ENCODE measurements around the gene CFAP119. TPM values are rescaled to one million over a fixed set of nuclear protein-coding genes. Genes with fewer than 3 reads are reported as not detected.

CFAP119 gene
- total and polyA plus RNA-seq, 3 donors from 2014 or later, result 31.5 to 54.2 (median 43.3) TPM

- WGBS, 2 donors, result 86 to 87% methylated on average over 17 of the region's 17 CpGs
- intact Hi-C loops (cut with DNase I; ENCODE audit: low total_unique reads), result no loop called here
- DNase-seq, result no peak
- Histone ChIP-seq H3K4me3 (no peak overlapping the region), H3K4me1 (peaks cover 2% of the 10 kb centered on the region), H3K36me3 (ENCODE audit: low read depth, missing control alignments) (no peaks in the 10 kb centered on the region), H3K9me3 (no peaks in the 10 kb centered on the region), H3K27me3 (no peaks in the 10 kb centered on the region), H3K27ac (no peak overlapping the region)
- TF ChIP-seq POLR2A (IDR thresholded peaks at IDR 0.05) (no peak), CTCF (IDR thresholded peaks at IDR 0.05) (no peak)
Observed at GRCh38 chr16:30728899-30729672, 32.8 kb downstream of the CFAP119 start.

- Histone ChIP-seq H3K4me3 (no peak overlapping the region), H3K9me3 (no peaks in the 10 kb centered on the region), H3K27me3 (no peaks in the 10 kb centered on the region), H3K36me3 (ENCODE audit: low read depth, missing control alignments) (no peaks in the 10 kb centered on the region), H3K4me1 (peaks cover 2% of the 10 kb centered on the region), H3K27ac (no peak overlapping the region)
- intact Hi-C loops (cut with DNase I; ENCODE audit: low total_unique reads), result no loop called here
- TF ChIP-seq POLR2A (IDR thresholded peaks at IDR 0.05) (no peak), CTCF (IDR thresholded peaks at IDR 0.05) (no peak)
- 90% methylated on average over 6 of the region's 6 CpGs for WGBS, 2 donors
- no peak for DNase-seq
Observed at GRCh38 chr16:30728321-30728720, 33.5 kb downstream of the CFAP119 start.

GRCh38 chr16:30725418-30725792 lies 36.5 kb downstream of the CFAP119 start:
- Histone ChIP-seq H3K4me1 (peaks cover 2% of the 10 kb centered on the region), H3K36me3 (ENCODE audit: low read depth, missing control alignments) (no peaks in the 10 kb centered on the region), H3K4me3 (no peak overlapping the region), H3K27ac (peak overlapping the region in 1 of 2 donors; percentile 46), H3K9me3 (no peaks in the 10 kb centered on the region), H3K27me3 (no peaks in the 10 kb centered on the region)
- TF ChIP-seq CTCF (IDR thresholded peaks at IDR 0.05) (no peak), POLR2A (IDR thresholded peaks at IDR 0.05) (no peak)
- 94 to 95% methylated on average over 3 of the region's 3 CpGs for WGBS, 2 donors
- no peak for DNase-seq
- intact Hi-C loops (cut with DNase I; ENCODE audit: low total_unique reads), result no loop called here

- peaks cover 2% of the 10 kb centered on the region for H3K4me1 ChIP-seq
- 58 to 66% methylated on average over 23 of the region's 23 CpGs for WGBS, 2 donors
- H3K27ac ChIP-seq, result peak overlapping the region in 1 of 2 donors; percentile 46
- H3K4me3 ChIP-seq, result no peak overlapping the region
- peak; percentile 72 for DNase-seq
- H3K36me3 ChIP-seq (ENCODE audit: low read depth, missing control alignments), result no peaks in the 10 kb centered on the region
- no peaks in the 10 kb centered on the region for H3K27me3 ChIP-seq
- no peaks in the 10 kb centered on the region for H3K9me3 ChIP-seq
- TF ChIP-seq POLR2A (IDR thresholded peaks at IDR 0.05) (no peak), CTCF (IDR thresholded peaks at IDR 0.05) (no peak)
- intact Hi-C loops (cut with DNase I; ENCODE audit: low total_unique reads), result no loop called here
Observed at GRCh38 chr16:30724641-30725417, 37.0 kb downstream of the CFAP119 start.

All from testis (tissue), 3 donors.